Cardiac fibroblast (primary cell): ENCODE measurements around the gene TBXAS1.
"Not testable (repeated sequence)": the region's sequence is repeated elsewhere in the genome, so short reads cannot be mapped to it uniquely, and the experiment has no call there.

Source experiments
- DNase-seq, 2 donors: peaks; one replicate each; pipeline versions ENCODE4 v3.0.0 to v3.0.0-alpha.2; 2010; ENCODE audit warnings: low read depth in 2 of 2
- H3K4me3 ChIP-seq, 2 donors: replicated peaks in 1 of 2; 1 replicate in 1 of 2; 2 replicates in 1 of 2; pipeline ENCODE4 v1.5.1; 2011; ENCODE audit warnings: low read depth in 2 of 2, low read length in 2 of 2, mild to moderate bottlenecking in 2 of 2, moderate library complexity in 1 of 2
- CTCF ChIP-seq: IDR thresholded peaks from one replicate; pipeline ENCODE4 v1.5.1; 2011; ENCODE audit warnings: low read depth, mild to moderate bottlenecking, low read length, inconsistent platforms

The TBXAS1 gene

DNA sequence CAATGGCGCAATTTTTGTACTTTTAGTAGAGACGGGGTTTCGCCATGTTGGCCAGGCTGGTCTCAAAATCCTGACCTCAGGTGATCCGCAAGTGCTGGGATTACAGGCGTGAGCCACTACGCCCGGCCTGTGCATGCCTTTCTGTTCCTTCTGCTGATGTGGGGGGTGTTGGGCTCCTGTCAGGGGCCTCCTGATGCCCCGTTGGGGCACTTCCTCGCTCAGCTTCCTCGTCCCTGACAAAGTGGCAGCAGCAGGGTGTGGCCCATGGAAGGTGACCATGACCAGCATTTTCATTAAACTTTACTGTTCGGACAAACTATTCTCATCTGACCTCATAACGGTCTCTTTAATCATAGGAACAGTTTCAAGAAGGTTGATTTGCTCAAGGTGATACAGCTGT, 69.4 kb downstream of the TBXAS1 start:
- no peak for TF ChIP-seq CTCF
- no peak overlapping the region for H3K4me3 ChIP-seq

GRCh38 chr7:139899328-139899955, 70.4 kb downstream of the TBXAS1 start:
- DNase-seq, result no peak

More for the DNA sequence above, 69.4 kb downstream of the TBXAS1 start:
- DNase-seq, result no peak

GRCh38 chr7:139900326-139900725, 71.3 kb downstream of the TBXAS1 start:
- no peak for DNase-seq
- TF ChIP-seq CTCF, result no peak

More at GRCh38 chr7:139899328-139899955, 70.4 kb downstream of the TBXAS1 start:
- H3K4me3 ChIP-seq, result no peak overlapping the region
- TF ChIP-seq CTCF, result no peak

DNA sequence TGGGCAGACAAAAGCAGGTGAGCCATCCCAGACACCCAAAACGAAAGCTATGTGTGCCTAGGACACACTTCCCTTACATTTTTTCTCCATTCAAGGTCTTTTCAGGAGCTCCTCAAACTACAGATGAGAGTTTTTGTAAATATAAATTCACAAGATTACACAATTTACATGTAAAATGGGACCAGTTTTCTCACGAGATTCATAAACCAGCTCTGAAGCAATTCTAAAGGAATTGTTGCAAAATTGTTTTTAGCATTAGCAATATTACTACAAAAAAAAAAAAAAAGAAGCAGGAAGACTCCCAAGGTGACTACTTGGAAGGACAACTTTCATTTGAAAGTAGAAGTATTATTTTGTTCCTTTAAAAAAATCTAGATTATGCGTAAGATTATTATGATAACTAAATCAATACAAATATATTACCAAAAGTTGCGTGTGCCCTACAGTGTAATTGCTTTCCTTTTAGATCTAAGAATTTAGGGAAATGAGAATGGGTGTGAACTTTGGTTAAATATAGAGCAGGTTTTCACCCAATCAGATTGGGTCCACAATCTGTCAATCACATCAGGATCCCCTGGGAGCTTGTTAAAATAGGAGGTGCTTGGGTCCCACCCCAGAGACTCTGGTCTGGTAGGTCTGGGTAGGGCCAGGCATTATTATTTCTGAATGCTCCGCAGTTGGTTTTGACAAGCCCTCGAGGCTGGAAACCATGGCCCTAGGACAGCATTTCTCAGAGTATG, 72.2 kb downstream of the TBXAS1 start:
- H3K4me3 ChIP-seq, result no peak overlapping the region
- no peak for DNase-seq
- no peak for TF ChIP-seq CTCF

More at GRCh38 chr7:139900326-139900725, 71.3 kb downstream of the TBXAS1 start:
- H3K4me3 ChIP-seq, result no peak overlapping the region

DNA sequence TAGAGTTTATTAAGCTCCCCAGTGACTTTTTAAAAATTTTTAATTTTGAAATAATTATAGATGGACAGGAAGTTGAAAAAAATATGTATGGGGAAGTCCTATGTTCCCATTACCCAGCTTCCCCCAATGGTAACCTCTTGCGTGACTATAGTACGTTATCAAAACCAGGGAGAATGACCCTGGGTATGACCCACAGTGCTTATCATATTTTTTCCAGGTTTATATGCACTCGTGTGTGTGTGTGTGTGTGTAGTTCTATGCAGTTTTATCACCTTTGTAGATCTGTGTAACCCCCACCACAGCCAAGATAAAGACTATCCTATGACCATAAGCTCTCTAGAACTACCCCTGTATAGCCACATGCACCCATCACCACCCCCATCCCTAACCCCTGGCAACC, 72.8 kb downstream of the TBXAS1 start:
- TF ChIP-seq CTCF, result no peak
- DNase-seq, result no peak
- no peak overlapping the region for H3K4me3 ChIP-seq

DNA sequence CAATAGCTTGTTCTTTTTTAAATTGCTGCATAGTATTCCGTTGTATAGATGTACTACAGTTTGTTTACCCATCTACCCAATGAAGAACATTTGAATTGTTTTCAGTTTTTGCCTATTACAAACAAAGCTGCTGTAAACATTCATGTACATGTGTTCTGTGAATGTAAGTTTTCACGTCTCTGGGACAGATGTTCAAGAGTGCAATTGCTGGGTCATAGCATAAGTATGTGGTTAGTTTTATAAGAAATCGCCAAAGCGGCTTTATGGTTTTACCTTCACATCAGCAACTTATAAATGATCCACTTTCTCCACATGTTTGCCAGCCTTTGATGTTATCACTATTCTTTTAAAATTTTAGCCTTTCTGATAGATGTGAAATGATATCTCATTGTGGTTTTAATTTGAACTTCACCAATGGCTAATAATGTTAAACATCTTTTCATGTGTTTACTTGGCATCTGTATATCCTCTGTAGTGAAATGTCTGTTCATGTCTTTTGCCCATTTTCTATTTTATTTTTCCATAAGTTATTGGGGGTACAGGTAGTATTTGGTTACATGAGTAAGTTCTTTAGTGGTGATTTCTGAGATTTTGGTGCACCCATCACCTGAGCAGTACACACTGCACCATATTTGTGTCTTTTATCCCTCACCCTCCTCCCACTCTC, 73.5 kb downstream of the TBXAS1 start:
- DNase-seq, result peak in 1 of 2 donors; percentile 41
- no peak overlapping the region for H3K4me3 ChIP-seq
- TF ChIP-seq CTCF, result no peak

DNA sequence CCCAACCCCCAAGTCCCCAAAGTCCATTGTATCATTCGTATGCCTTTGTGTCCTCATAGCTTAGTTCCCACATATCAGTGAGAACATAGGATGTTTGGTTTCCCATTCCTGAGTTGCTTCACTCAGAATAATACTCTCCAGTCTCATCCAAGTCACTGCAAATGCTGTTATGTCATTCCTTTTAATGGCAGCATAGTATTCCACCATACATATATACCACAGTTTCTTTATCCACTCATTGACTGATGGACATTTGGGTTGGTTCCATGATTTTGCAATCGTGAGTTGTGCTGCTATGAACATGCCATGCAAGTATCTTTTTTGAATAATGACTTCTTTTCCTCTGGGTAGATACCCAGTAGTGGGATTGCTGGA, 74.0 kb downstream of the TBXAS1 start:
- H3K4me3 ChIP-seq, DNase-seq: not testable (repeated sequence)
